Fibroblast of pulmonary artery (primary cell): ENCODE data around the gene KRT16.
A peak's percentile ranks its signal among the peaks of the same experiment; 100 is the strongest.
"Not testable (repeated sequence)": the region's sequence is repeated elsewhere in the genome, so short reads cannot be mapped to it uniquely, and the experiment has no call there.

ENCODE experiments used
- DNase-seq: peaks from one replicate; pipeline ENCODE4 v3.0.0-alpha.2; 2010; ENCODE audit warnings: low read depth
- H3K4me3 ChIP-seq: replicated peaks from 2 replicates; pipeline ENCODE4 v1.5.1; 2011; ENCODE audit warnings: low read depth, mild to moderate bottlenecking, control low read depth, low read length, moderate library complexity
- TF ChIP-seq, protein P1 (sequence below): IDR thresholded peaks from 2 replicates; pipeline ENCODE4 v1.5.1; 2011; ENCODE audit warnings: mild to moderate bottlenecking, control low read depth, low read length, inconsistent platforms; ENCODE audit errors: missing control alignments

The KRT16 gene

DNA sequence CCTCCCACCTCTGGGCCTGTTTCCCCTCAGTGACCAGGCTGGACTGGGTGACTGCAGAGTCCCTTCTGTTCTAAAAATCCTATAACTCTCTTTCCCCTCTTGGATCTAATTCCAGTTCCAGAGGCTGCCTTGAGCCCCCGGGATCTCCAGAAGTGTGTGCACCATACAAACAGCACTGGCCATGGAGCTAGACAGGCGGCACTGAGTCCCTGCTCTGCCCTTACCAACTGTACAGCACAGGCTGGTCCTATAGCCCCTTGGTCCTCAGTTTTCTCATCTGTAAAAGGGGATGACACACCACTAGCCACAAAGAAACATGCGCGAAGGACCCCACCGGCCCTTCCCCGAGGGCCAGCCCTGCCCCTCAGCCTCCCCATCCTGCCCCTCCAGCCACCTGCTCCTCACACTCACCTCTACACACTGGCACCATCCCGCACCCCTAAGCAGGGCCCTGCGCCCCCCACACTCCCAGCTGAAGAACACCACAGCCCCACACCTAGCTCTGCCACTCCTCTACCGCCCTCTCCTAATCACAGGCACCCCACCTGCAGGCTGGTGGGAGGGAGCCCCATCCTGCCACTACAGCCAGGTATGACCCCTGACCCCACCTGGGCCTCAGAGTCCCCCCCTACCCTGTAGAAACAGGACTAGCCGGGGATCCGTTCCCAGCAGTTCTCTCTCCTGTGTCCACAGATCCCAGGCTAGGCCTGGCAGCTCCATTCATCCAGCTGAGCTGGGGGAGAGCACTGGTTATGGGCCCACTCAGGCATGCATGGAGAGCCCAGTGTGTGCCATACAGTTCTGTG, 913 bp upstream of the KRT16 start:
- no peak overlapping the region for H3K4me3 ChIP-seq
- no peak for DNase-seq
- TF ChIP-seq, protein P1, sequence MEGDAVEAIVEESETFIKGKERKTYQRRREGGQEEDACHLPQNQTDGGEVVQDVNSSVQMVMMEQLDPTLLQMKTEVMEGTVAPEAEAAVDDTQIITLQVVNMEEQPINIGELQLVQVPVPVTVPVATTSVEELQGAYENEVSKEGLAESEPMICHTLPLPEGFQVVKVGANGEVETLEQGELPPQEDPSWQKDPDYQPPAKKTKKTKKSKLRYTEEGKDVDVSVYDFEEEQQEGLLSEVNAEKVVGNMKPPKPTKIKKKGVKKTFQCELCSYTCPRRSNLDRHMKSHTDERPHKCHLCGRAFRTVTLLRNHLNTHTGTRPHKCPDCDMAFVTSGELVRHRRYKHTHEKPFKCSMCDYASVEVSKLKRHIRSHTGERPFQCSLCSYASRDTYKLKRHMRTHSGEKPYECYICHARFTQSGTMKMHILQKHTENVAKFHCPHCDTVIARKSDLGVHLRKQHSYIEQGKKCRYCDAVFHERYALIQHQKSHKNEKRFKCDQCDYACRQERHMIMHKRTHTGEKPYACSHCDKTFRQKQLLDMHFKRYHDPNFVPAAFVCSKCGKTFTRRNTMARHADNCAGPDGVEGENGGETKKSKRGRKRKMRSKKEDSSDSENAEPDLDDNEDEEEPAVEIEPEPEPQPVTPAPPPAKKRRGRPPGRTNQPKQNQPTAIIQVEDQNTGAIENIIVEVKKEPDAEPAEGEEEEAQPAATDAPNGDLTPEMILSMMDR, result no peak

DNA sequence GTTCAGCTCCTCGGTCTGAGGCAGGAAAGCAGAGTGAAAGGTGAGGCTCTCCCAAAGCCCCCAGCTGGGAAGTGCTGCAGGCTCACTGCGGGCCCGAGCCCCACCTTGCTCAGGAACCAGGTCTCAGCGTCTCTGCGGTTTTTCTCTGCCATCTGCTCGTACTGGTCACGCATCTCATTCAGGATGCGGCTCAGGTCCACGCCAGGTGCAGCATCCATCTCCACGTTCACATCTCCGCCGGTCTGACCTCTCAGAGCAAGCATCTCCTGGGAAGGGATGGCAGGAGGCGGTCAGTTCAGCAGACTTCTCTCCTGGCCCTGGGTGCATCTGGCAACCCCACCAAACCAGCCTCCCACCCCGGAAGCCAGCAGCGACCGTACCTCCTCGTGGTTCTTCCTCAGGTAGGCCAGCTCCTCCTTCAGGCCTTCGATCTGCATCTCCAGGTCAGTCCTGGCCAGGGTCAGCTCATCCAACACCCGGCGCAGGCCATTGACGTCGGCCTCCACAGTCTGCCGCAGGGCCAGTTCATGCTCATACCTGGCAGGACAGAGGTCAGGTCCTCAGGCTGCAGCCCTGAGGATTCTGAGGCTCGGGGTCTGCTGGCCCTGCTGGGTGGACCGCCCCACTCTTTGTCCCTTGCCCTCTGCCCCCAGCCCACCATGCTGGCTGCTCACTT, 1.5 kb downstream of the KRT16 start:
- no peak overlapping the region for H3K4me3 ChIP-seq
- TF ChIP-seq, protein P1, result no peak
- DNase-seq, result no peak

GRCh38 chr17:41610061-41610517, 2.5 kb downstream of the KRT16 start:
- TF ChIP-seq, protein P1, result peak; percentile 32
- DNase-seq, H3K4me3 ChIP-seq: not testable (repeated sequence)

- not testable (repeated sequence) for H3K4me3 ChIP-seq, DNase-seq
Observed at GRCh38 chr17:41606930-41607329, 5.6 kb downstream of the KRT16 start.

DNA sequence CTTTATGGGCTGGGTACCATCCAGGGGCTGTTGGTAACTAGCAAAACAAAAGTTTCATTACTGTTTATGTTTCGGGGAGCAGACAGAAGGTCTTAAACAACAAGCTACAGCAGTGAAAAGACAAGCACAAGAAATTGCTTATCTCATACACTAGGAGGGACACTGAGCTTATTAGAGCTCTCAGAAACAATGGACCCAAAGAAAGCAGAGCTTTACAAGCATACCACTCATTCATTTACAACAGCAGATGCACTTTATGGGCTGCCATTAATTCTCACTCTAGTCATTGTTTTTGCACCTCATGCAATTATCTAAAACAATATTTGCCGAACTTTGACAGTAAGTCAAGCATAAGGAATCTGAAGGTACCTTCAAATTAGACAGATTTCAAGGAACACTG, 10.0 kb downstream of the KRT16 start:
- TF ChIP-seq, protein P1, result no peak
- DNase-seq, result no peak
- no peak overlapping the region for H3K4me3 ChIP-seq

GRCh38 chr17:41600318-41600717, 12.2 kb downstream of the KRT16 start:
- DNase-seq, result no peak
- TF ChIP-seq, protein P1, result no peak
- H3K4me3 ChIP-seq, result no peak overlapping the region

GRCh38 chr17:41599680-41600079, 12.9 kb downstream of the KRT16 start:
- TF ChIP-seq, protein P1, result no peak
- no peak for DNase-seq
- no peak overlapping the region for H3K4me3 ChIP-seq
